ENCODE results near the gene PAM.
"Not testable (repeated sequence)": the region's sequence is repeated elsewhere in the genome, so short reads cannot be mapped to it uniquely, and the experiment has no call there.

Gene PAM

DNA sequence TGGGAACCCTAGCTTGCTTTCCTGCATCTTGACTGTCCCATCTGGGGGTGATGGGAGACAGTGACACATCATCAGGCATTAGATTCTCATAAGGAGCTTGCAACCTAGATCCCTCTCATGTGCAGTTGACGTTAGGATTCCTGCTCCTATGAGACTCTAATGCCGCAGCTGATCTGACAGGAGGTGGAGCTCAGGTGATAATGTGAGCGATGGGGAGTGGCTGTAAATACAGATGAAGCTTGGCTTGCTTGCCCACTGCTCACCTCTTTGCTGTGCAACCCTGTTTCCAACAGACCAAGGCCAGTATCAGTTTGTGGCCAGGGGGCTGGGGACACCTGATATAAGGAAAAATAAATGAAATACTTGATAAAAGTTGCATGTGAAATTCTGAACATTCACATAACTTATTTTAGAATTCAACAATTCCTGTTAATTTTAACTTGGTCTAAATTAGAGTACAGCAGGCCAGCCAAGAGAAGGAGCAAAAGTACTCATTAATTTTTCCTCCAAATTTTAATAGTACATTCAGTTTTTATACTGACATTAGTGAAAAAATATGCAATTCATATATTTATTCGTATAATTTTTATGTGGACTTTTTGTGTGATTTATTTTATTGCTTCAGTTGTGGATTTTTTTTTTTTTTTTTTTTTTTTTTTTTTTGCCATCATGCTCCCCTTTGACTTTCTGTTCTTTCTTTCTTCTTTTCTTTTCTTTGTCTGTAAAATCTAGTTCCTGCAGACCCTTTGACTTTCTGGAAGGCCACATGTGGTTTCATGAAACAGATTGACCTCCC is 11.4 kb downstream of the PAM start:
- Histone ChIP-seq H3K9me3 (ENCODE audit: low read length) (no peaks in the 10 kb centered on the region), H3K9ac (ENCODE audit: low read length) (no peak overlapping the region), H3K27ac (ENCODE audit: low read depth, low read length) (no peak overlapping the region), H3K36me3 (ENCODE audit: insufficient read depth, low read length) (no peaks in the 10 kb centered on the region), H3K27me3 (ENCODE audit: control insufficient read depth in 1 of 2, insufficient read depth in 2 of 2, low read length in 2 of 2) (no peaks in the 10 kb centered on the region), H3K4me1 (ENCODE audit: insufficient read depth, low read length) (peaks cover 15% of the 10 kb centered on the region), H3K4me3 (ENCODE audit: low read depth in 1 of 2, low read length in 2 of 2) (no peak overlapping the region)

DNA sequence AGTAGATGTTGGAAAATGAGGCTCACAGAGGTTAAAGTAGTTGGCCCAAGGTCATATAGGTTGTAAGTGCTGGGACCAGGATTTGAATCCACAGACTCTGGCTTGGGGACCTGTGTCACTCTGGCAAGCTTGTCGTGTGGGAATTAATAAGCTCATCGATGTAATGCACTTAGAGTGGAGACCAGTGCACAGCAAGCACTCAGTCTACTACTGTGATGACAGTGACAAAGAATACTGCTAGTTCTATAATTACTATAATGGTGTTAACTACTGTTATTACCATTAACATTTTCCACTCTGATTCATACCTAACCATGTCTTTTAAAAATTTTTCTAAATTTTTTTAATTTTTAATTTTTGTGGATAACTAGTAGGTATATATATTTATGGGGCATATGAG is 12.8 kb downstream of the PAM start:
- Histone ChIP-seq H3K4me1 (ENCODE audit: insufficient read depth, low read length) (peaks cover 10% of the 10 kb centered on the region), H3K9ac (ENCODE audit: low read length) (no peak overlapping the region), H3K27me3 (ENCODE audit: control insufficient read depth in 1 of 2, insufficient read depth in 2 of 2, low read length in 2 of 2) (no peaks in the 10 kb centered on the region), H3K4me3 (ENCODE audit: low read depth in 1 of 2, low read length in 2 of 2) (no peak overlapping the region), H3K27ac (ENCODE audit: low read depth, low read length) (no peak overlapping the region), H3K36me3 (ENCODE audit: insufficient read depth, low read length) (no peaks in the 10 kb centered on the region), H3K9me3 (ENCODE audit: low read length) (no peaks in the 10 kb centered on the region)

DNA sequence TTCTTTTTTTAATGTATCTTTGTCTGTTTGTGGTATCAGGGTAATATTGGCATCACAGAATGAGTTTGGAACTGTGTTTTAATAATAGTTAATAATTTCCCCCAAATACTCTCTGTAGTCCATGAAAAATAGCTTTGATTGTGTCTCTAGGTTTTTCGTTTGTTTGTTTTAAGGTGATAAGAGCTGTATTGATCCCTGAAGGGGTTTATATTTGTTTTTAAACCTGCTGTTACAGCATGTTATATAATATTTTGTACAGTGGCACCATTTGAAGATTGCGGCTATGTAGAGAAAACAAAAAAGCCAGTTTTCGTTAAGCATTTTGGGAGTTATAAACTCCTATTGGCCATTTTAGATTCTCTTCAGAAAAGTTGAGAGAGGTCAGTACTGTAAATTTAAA is 15.7 kb downstream of the PAM start:
- no peak overlapping the region for H3K9ac ChIP-seq (ENCODE audit: low read length)
- H3K4me3 ChIP-seq (ENCODE audit: low read depth in 1 of 2, low read length in 2 of 2): no peak overlapping the region
- no peaks in the 10 kb centered on the region for H3K27me3 ChIP-seq (ENCODE audit: control insufficient read depth in 1 of 2, insufficient read depth in 2 of 2, low read length in 2 of 2)
- H3K27ac ChIP-seq (ENCODE audit: low read depth, low read length): no peak overlapping the region
- no peaks in the 10 kb centered on the region for H3K9me3 ChIP-seq (ENCODE audit: low read length)
- H3K36me3 ChIP-seq (ENCODE audit: insufficient read depth, low read length): no peaks in the 10 kb centered on the region
- peaks cover 10% of the 10 kb centered on the region for H3K4me1 ChIP-seq (ENCODE audit: insufficient read depth, low read length)

DNA sequence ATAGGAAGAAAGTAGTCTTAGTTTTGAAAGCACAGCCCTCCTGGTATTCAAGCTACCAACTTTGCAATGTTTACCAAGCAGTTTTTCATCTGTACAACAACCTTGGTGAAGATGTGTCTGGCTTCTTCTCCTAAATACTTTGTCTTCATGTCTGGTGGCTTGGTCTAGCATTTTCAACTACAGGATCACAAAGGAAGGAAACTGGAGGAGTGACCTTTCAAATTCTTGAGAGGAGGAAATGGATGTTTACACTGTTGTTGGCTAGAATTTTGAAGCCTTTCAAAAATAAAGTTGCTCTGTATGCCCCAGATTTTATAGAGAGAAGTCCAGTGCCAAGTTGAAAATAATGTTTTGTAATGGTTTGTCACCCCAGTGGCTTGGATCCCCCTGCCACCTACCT is 16.3 kb downstream of the PAM start:
- Histone ChIP-seq H3K4me1 (ENCODE audit: insufficient read depth, low read length) (peaks cover 10% of the 10 kb centered on the region), H3K9ac (ENCODE audit: low read length) (no peak overlapping the region), H3K9me3 (ENCODE audit: low read length) (no peaks in the 10 kb centered on the region), H3K36me3 (ENCODE audit: insufficient read depth, low read length) (no peaks in the 10 kb centered on the region), H3K4me3 (ENCODE audit: low read depth in 1 of 2, low read length in 2 of 2) (no peak overlapping the region), H3K27ac (ENCODE audit: low read depth, low read length) (no peak overlapping the region), H3K27me3 (ENCODE audit: control insufficient read depth in 1 of 2, insufficient read depth in 2 of 2, low read length in 2 of 2) (no peaks in the 10 kb centered on the region)

DNA sequence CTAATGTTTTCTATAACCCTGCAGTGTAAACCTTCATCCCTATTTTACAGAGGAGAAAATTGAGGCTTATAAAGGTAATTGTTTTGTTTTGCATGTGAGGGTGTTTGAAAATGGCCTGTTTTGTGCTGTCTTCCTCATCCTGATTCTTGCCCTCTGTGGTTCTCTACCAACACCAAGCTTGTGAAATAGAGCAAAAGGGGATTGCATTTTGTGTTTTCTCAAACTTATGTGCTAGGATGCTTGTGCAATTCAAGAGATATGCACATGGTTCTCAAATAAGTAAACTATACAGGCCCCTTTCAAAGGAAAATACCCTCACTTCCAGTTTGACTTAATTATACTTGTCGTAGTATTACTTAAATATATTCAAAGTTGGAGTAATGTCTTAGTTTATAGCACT is 17.2 kb downstream of the PAM start:
- H3K4me3 ChIP-seq (ENCODE audit: low read depth in 1 of 2, low read length in 2 of 2): no peak overlapping the region
- H3K27ac ChIP-seq (ENCODE audit: low read depth, low read length): no peak overlapping the region
- H3K36me3 ChIP-seq (ENCODE audit: insufficient read depth, low read length): no peaks in the 10 kb centered on the region
- no peaks in the 10 kb centered on the region for H3K27me3 ChIP-seq (ENCODE audit: control insufficient read depth in 1 of 2, insufficient read depth in 2 of 2, low read length in 2 of 2)
- H3K9me3 ChIP-seq (ENCODE audit: low read length): no peaks in the 10 kb centered on the region
- peaks cover 10% of the 10 kb centered on the region for H3K4me1 ChIP-seq (ENCODE audit: insufficient read depth, low read length)
- H3K9ac ChIP-seq (ENCODE audit: low read length): no peak overlapping the region

DNA sequence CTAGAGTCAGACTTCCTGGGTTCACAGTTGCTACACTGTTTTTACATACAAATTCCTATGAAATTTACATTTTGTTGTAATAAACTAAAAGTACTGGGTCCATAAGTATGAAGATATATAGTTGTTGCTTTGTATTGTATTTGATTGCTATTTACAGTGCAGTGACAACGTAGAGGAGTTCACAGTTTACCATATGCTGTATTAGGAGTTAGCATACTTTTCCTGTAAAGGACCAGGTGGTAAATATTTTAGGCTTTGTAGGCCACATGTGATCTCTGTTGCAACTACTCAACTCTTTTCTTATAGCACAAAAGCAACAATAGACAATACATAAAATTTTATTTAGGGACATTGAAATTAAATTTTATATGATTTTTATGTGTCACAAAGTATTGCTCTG is 18.0 kb downstream of the PAM start:
- Histone ChIP-seq H3K27ac (ENCODE audit: low read depth, low read length) (no peak overlapping the region), H3K4me1 (ENCODE audit: insufficient read depth, low read length) (peaks cover 10% of the 10 kb centered on the region), H3K4me3 (ENCODE audit: low read depth in 1 of 2, low read length in 2 of 2) (no peak overlapping the region)

DNA sequence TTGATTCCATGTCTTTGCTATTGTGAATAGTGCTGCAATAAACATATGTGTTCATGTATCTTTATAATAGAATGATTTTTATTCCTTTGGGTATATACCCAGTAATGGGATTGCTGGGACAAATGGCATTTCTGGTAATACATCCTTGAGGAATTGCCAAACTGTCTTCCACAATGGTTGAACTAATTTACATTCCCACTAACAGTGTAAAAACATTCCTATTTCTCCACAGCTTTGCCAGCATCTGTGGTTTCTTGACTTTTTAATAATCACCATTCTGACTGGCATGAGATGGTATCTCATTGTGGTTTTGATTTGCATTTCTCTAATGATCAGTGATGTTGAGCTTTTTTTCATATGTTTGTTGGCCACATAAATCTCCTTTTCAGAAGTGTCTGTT is 20.7 kb downstream of the PAM start:
- H3K4me1 ChIP-seq (ENCODE audit: insufficient read depth, low read length): peaks cover 11% of the 10 kb centered on the region
- H3K27ac ChIP-seq (ENCODE audit: low read depth, low read length); H3K4me3 ChIP-seq (ENCODE audit: low read depth in 1 of 2, low read length in 2 of 2); H3K9me3 ChIP-seq (ENCODE audit: low read length); H3K9ac ChIP-seq (ENCODE audit: low read length); H3K27me3 ChIP-seq (ENCODE audit: control insufficient read depth in 1 of 2, insufficient read depth in 2 of 2, low read length in 2 of 2); H3K36me3 ChIP-seq (ENCODE audit: insufficient read depth, low read length): not testable (repeated sequence)

More for the DNA sequence above, 18.0 kb downstream of the PAM start:
- no peaks in the 10 kb centered on the region for H3K27me3 ChIP-seq (ENCODE audit: control insufficient read depth in 1 of 2, insufficient read depth in 2 of 2, low read length in 2 of 2)
- H3K9ac ChIP-seq (ENCODE audit: low read length): no peak overlapping the region
- H3K9me3 ChIP-seq (ENCODE audit: low read length): no peaks in the 10 kb centered on the region
- no peaks in the 10 kb centered on the region for H3K36me3 ChIP-seq (ENCODE audit: insufficient read depth, low read length)

DNA sequence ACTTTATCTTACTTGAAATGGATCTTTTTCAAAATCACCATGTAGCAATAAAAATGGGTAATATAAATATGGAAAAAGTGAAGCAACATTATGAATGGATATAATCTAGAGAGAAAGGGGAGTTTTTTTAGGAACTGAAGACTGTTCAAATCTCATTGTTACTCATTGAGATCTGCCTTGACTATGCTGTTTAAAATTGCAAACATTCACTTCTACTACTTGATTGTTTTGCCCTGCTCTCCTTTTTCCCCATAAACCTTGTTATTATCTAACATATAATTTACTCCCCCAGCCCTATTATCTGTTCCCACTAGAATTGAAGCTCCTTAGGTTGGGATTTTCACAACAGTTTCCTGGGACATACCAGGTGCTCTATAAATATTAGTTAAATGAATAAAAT is 22.0 kb downstream of the PAM start:
- H3K4me1 ChIP-seq (ENCODE audit: insufficient read depth, low read length): peaks cover 19% of the 10 kb centered on the region
- H3K27ac ChIP-seq (ENCODE audit: low read depth, low read length): no peak overlapping the region

DNA sequence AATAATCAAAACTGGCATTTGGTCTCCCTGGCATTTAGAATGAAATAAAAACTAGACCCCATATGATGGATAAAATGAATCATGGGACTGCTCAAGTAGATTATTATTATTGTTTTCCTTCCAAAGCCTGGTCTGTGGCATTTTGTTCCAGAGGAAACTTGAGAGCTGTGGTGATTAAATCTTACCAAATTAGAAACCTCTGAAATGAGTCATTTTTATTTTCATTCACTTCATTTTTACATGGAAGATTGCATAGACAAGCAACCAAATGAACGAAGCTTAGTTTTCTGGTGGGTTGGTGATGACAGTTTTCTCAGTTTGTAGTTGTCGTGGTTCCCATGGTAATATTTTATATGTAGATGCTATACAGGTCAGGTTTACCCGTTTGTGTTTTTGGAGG is 23.4 kb downstream of the PAM start:
- Histone ChIP-seq H3K36me3 (ENCODE audit: insufficient read depth, low read length) (no peaks in the 10 kb centered on the region), H3K27ac (ENCODE audit: low read depth, low read length) (no peak overlapping the region), H3K9ac (ENCODE audit: low read length) (no peak overlapping the region), H3K4me3 (ENCODE audit: low read depth in 1 of 2, low read length in 2 of 2) (no peak overlapping the region), H3K27me3 (ENCODE audit: control insufficient read depth in 1 of 2, insufficient read depth in 2 of 2, low read length in 2 of 2) (no peaks in the 10 kb centered on the region), H3K4me1 (ENCODE audit: insufficient read depth, low read length) (peaks cover 26% of the 10 kb centered on the region), H3K9me3 (ENCODE audit: low read length) (no peaks in the 10 kb centered on the region)

More for the DNA sequence above, 22.0 kb downstream of the PAM start:
- Histone ChIP-seq H3K4me3 (ENCODE audit: low read depth in 1 of 2, low read length in 2 of 2) (no peak overlapping the region), H3K27me3 (ENCODE audit: control insufficient read depth in 1 of 2, insufficient read depth in 2 of 2, low read length in 2 of 2) (no peaks in the 10 kb centered on the region), H3K36me3 (ENCODE audit: insufficient read depth, low read length) (no peaks in the 10 kb centered on the region), H3K9me3 (ENCODE audit: low read length) (no peaks in the 10 kb centered on the region), H3K9ac (ENCODE audit: low read length) (no peak overlapping the region)

DNA sequence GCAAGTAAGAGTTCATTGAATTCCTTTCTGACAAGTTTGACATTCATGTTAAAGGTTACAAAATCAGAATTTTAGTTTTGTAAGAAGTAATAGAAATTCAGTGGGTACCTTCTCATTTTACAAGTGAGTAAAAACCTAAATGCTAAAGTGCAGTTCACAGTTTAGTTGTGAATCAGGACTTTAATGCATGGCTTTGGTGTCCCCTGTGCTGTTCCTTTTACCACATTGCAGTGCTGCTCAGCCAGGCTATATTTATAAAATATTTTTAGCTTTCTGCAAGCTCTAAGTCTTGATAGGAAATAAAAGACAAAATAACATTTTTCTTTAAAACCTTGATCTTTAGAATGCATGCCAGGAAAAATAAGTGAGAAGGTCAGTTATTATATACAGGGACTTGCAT is 26.3 kb downstream of the PAM start:
- peaks cover 26% of the 10 kb centered on the region for H3K4me1 ChIP-seq (ENCODE audit: insufficient read depth, low read length)
- H3K27me3 ChIP-seq (ENCODE audit: control insufficient read depth in 1 of 2, insufficient read depth in 2 of 2, low read length in 2 of 2): no peaks in the 10 kb centered on the region
- H3K9ac ChIP-seq (ENCODE audit: low read length): no peak overlapping the region
- no peak overlapping the region for H3K27ac ChIP-seq (ENCODE audit: low read depth, low read length)
- no peaks in the 10 kb centered on the region for H3K9me3 ChIP-seq (ENCODE audit: low read length)
- no peak overlapping the region for H3K4me3 ChIP-seq (ENCODE audit: low read depth in 1 of 2, low read length in 2 of 2)
- no peaks in the 10 kb centered on the region for H3K36me3 ChIP-seq (ENCODE audit: insufficient read depth, low read length)

DNA sequence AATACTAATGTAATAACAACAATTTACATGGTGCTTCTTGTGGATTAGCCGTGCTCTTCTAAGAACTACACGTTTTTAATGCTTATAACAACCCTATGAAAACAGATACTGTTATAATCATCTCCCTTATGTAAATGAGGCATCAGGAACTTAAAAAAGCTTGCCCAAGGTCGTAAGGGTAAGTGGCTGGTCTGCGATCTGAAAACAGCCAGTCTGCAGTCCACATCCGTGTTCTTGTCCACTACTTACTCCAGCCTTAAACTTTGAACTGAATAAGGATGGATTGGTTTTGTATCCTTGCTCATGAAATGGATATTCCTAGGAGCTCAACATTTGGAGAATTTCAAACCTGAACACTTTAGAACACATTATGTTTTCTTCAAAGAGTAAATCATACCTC is 26.7 kb downstream of the PAM start:
- no peak overlapping the region for H3K27ac ChIP-seq (ENCODE audit: low read depth, low read length)

DNA sequence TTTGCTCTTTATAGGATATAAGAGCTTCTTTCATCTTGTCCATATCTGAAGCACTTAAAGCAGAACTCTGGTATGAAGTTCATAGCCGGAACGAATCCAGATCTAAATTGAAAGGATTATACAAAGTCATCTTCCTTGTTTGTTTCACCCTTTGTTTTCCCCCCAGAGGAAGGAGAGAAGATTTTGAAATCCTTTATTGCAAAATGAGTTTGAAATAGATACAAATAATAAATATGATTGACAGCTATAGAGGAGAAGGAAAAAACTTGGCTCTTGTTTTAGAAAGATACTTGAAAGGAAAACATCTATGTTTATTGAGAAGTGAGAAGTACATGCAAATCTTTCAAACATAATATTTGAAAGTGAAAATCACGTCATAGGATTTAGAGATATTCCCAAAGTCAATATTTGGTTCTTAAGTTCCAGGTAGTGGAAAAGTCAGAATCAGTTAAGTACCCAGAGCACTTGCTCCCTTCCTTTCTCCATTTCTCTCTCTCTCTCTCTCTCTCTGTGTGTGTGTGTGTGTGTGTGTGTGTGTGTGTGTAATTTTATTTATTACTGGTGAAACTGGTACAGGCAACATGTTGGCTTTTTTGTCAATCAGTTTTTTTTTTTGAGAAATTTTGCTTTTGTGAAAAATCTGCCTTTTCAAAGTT is 27.2 kb downstream of the PAM start:
- H3K4me3 ChIP-seq (ENCODE audit: low read depth in 1 of 2, low read length in 2 of 2): no peak overlapping the region
- H3K27me3 ChIP-seq (ENCODE audit: control insufficient read depth in 1 of 2, insufficient read depth in 2 of 2, low read length in 2 of 2): no peaks in the 10 kb centered on the region
- peaks cover 26% of the 10 kb centered on the region for H3K4me1 ChIP-seq (ENCODE audit: insufficient read depth, low read length)
- H3K36me3 ChIP-seq (ENCODE audit: insufficient read depth, low read length): no peaks in the 10 kb centered on the region
- H3K27ac ChIP-seq (ENCODE audit: low read depth, low read length): no peak overlapping the region
- no peak overlapping the region for H3K9ac ChIP-seq (ENCODE audit: low read length)
- no peaks in the 10 kb centered on the region for H3K9me3 ChIP-seq (ENCODE audit: low read length)

More for the DNA sequence above, 26.7 kb downstream of the PAM start:
- Histone ChIP-seq H3K4me1 (ENCODE audit: insufficient read depth, low read length) (peaks cover 26% of the 10 kb centered on the region), H3K9me3 (ENCODE audit: low read length) (no peaks in the 10 kb centered on the region), H3K9ac (ENCODE audit: low read length) (no peak overlapping the region), H3K4me3 (ENCODE audit: low read depth in 1 of 2, low read length in 2 of 2) (no peak overlapping the region), H3K36me3 (ENCODE audit: insufficient read depth, low read length) (no peaks in the 10 kb centered on the region), H3K27me3 (ENCODE audit: control insufficient read depth in 1 of 2, insufficient read depth in 2 of 2, low read length in 2 of 2) (no peaks in the 10 kb centered on the region)
